GM23338 (cell line): ENCODE results near the gene MTHFD1. TPM values are rescaled to one million over a fixed set of nuclear protein-coding genes. Genes with fewer than 3 reads are reported as not detected.

Experiments used
- ATAC-seq: fragments of 200-7000 bp; cut with Tn5 transposase; 3 replicates; pipeline ENCODE4 v1.9.1; 2020
- DNase-seq: peaks from one replicate; pipeline ENCODE4 v3.0.0-alpha.2; 2015; ENCODE audit warnings: low spot score
- H2AFZ ChIP-seq: fragments of 200-600 bp; sonication (generic); 2 replicates; pipeline ENCODE4 v1.8.0; 2016; ENCODE audit warnings: antibody characterized with exemption, mild to moderate bottlenecking, moderate library complexity
- H3F3A ChIP-seq: fragments of 200-600 bp; sonication (generic); replicated peaks from 2 replicates; pipeline ENCODE4 v1.8.0; 2017; ENCODE audit warnings: antibody characterized with exemption, mixed run types, low read depth
- H3K27ac ChIP-seq: fragments of 200-600 bp; sonication (generic); 2 replicates; pipeline ENCODE4 v1.6.1; 2016; ENCODE audit warnings: low read depth
- H3K27me3 ChIP-seq: fragments of 200-600 bp; sonication (generic); 2 replicates; pipeline ENCODE4 v1.8.0; 2016; ENCODE audit warnings: mild to moderate bottlenecking, mixed run types, moderate library complexity; ENCODE audit not compliant: insufficient read depth
- H3K36me3 ChIP-seq: fragments of 200-600 bp; sonication (generic); 2 replicates; pipeline ENCODE4 v1.8.0; 2016; ENCODE audit warnings: mild to moderate bottlenecking; ENCODE audit not compliant: insufficient read depth
- H3K4me1 ChIP-seq: fragments of 200-600 bp; sonication (generic); 2 replicates; pipeline ENCODE4 v1.8.0; 2016; ENCODE audit warnings: mild to moderate bottlenecking, moderate library complexity; ENCODE audit not compliant: insufficient read depth
- H3K4me2 ChIP-seq: fragments of 200-600 bp; sonication (generic); 2 replicates; pipeline ENCODE4 v1.7.1; 2017; ENCODE audit warnings: mixed run types
- H3K4me3 ChIP-seq: fragments of 200-600 bp; sonication (generic); 2 replicates; pipeline ENCODE4 v1.6.1; 2016; ENCODE audit warnings: mixed run types
- H3K79me2 ChIP-seq: fragments of 200-600 bp; sonication (generic); replicated peaks from 2 replicates; pipeline ENCODE4 v1.8.0; 2017; ENCODE audit warnings: mild to moderate bottlenecking; ENCODE audit not compliant: insufficient read depth
- H3K9me2 ChIP-seq: fragments of 200-600 bp; sonication (generic); 2 replicates; pipeline ENCODE4 v1.8.0; 2017; ENCODE audit not compliant: insufficient read depth
- H4K20me1 ChIP-seq: fragments of 200-600 bp; sonication (generic); replicated peaks from 2 replicates; pipeline ENCODE4 v1.8.0; 2017; ENCODE audit warnings: mild to moderate bottlenecking; ENCODE audit not compliant: insufficient read depth
- H3K27ac Mint-ChIP-seq: 2 replicates; pipeline ENCODE4 v1.8.0; 2020; ENCODE audit warnings: inconsistent platforms, mild to moderate bottlenecking, moderate library complexity, mixed read lengths
- H3K27me3 Mint-ChIP-seq: 3 replicates; pipeline ENCODE4 v1.8.0; 2022; ENCODE audit warnings: low read depth, mild to moderate bottlenecking, moderate library complexity, mixed read lengths, inconsistent platforms; ENCODE audit not compliant: insufficient read depth, poor library complexity
- H3K36me3 Mint-ChIP-seq: 3 replicates; pipeline ENCODE4 v1.8.0; 2021; ENCODE audit warnings: low read depth, mild to moderate bottlenecking, inconsistent platforms, moderate library complexity, mixed read lengths
- H3K4me1 Mint-ChIP-seq: 3 replicates; pipeline ENCODE4 v1.8.0; 2020; ENCODE audit warnings: mild to moderate bottlenecking, inconsistent platforms, mixed read lengths
- H3K4me3 Mint-ChIP-seq: 3 replicates; pipeline ENCODE4 v1.8.0; 2021; ENCODE audit warnings: moderate library complexity, mild to moderate bottlenecking, inconsistent platforms, mixed read lengths
- H3K9me3 Mint-ChIP-seq: 3 replicates; pipeline ENCODE4 v1.8.0; 2020; ENCODE audit warnings: moderate library complexity, mild to moderate bottlenecking, inconsistent platforms, mixed read lengths
- CTCF ChIP-seq, 2 experiments: fragments of 200-600 bp in 1 of 2; sonication (generic) in 1 of 2; conservative IDR thresholded peaks; 2 replicates each; pipeline versions ENCODE4 v1.5.1 to v1.6.1; 2016 to 2017; ENCODE audit warnings: antibody characterized with exemption in 2 of 2, low read depth in 2 of 2, mild to moderate bottlenecking in 2 of 2, moderate library complexity in 1 of 2
- ETS1 ChIP-seq: IDR thresholded peaks from 2 replicates; pipeline ENCODE4 v1.6.1; 2016; ENCODE audit warnings: antibody characterized with exemption
- EZH2 ChIP-seq: fragments of 200-600 bp; sonication (generic); IDR thresholded peaks from one replicate; pipeline ENCODE4 v1.8.0; 2017; ENCODE audit warnings: antibody characterized with exemption, mild to moderate bottlenecking, low read depth; ENCODE audit not compliant: unreplicated experiment
- JUNB ChIP-seq: IDR thresholded peaks from one replicate; pipeline ENCODE4 v1.6.1; 2016; ENCODE audit warnings: antibody characterized with exemption; ENCODE audit not compliant: unreplicated experiment
- NANOG ChIP-seq: IDR thresholded peaks from 2 replicates; pipeline ENCODE4 v1.6.1; 2016; ENCODE audit warnings: antibody characterized with exemption, borderline replicate concordance
- REST ChIP-seq: IDR thresholded peaks from one replicate; pipeline ENCODE4 v1.6.1; 2018; ENCODE audit warnings: antibody characterized with exemption; ENCODE audit not compliant: unreplicated experiment
- STAT1 ChIP-seq: IDR thresholded peaks from one replicate; pipeline ENCODE4 v1.6.1; 2016; ENCODE audit warnings: antibody characterized with exemption; ENCODE audit not compliant: unreplicated experiment
- ZNF331 ChIP-seq: fragments of 250-450 bp; sonication (Bioruptor Pico); IDR thresholded peaks from 2 replicates; pipeline ENCODE4 v1.5.0; 2020; ENCODE audit warnings: low read depth, mild to moderate bottlenecking, moderate library complexity
- polyA plus RNA-seq: library from polyadenylated mRNA; unstranded; fragments of >200 nt; fragmentation: Nextera tagmentation; extraction: Ambion mirVana; gene quantifications from 2 replicates; pipeline ENCODE4 v1.2.1, GENCODE V29; 2016
- total RNA-seq: library from RNA; depleted of rRNA; stranded (reverse); fragments of >200 nt; shearing (Covaris generic); gene quantifications from 2 replicates; pipeline ENCODE4 v1.2.3, GENCODE V29; 2014

The MTHFD1 gene
- total and polyA plus RNA-seq, 2 experiments from 2014 or later = 219 to 237 TPM

- TF ChIP-seq CTCF (conservative IDR thresholded peaks at IDR 0.05; ENCODE audit: low read depth in 2 of 2) (no peak), ZNF331 (CRISPR knock-in tag) (no peak), EZH2 (no peak), JUNB (no peak), STAT1 (no peak), ETS1 (no peak), NANOG (no peak)
Measured at GRCh38 chr14:64476438-64476837, 88.3 kb downstream of the MTHFD1 start (continued).

GRCh38 chr14:64478634-64479250 lies 90.6 kb downstream of the MTHFD1 start:
- TF ChIP-seq NANOG = no peak
- no peak for TF ChIP-seq REST
- peak in 1 of 2 experiments; percentile 54; a peak in 3 of 4 replicates for TF ChIP-seq CTCF (conservative IDR thresholded peaks at IDR 0.05; ENCODE audit: low read depth in 2 of 2)
- DNase-seq (no peak), ATAC-seq (no peak)
- no peaks in the 10 kb centered on the region; the same call in 1 of the 2 replicates for H4K20me1 ChIP-seq
- no peaks in the 10 kb centered on the region for H3K9me3 Mint-ChIP-seq
- no peaks in the 10 kb centered on the region for H3K9me2 ChIP-seq
- no peaks in the 10 kb centered on the region for H3K36me3 Mint-ChIP-seq
- H3K4me2 ChIP-seq = no peak overlapping the region
- no peaks in the 10 kb centered on the region for H3F3A ChIP-seq
- H3K4me3 Mint-ChIP-seq = no peak overlapping the region
- H3K27ac Mint-ChIP-seq = no peak overlapping the region
- H3K79me2 ChIP-seq = no peaks in the 10 kb centered on the region
- H3K27me3 ChIP-seq = no peaks in the 10 kb centered on the region
- no peaks in the 10 kb centered on the region for H3K27me3 Mint-ChIP-seq
- no peaks in the 10 kb centered on the region for H3K4me1 ChIP-seq
- H2AFZ ChIP-seq = no peak overlapping the region
- no peak overlapping the region for H3K4me3 ChIP-seq
- no peak overlapping the region for H3K27ac ChIP-seq
- H3K36me3 ChIP-seq = no peaks in the 10 kb centered on the region
- H3K4me1 Mint-ChIP-seq = peaks cover 12% of the 10 kb centered on the region; the same call in 2 of the 3 replicates
